MM.1S (cell line): ENCODE data around the gene MT3.

ENCODE experiments used
- DNase-seq: peaks from one replicate; pipeline ENCODE4 v3.0.0-alpha.2; 2015
- H2AFZ ChIP-seq: fragments of 300-600 bp; sonication (generic); 2 replicates; pipeline ENCODE4 v1.6.0; 2016; ENCODE audit warnings: antibody characterized with exemption, low read length
- H3F3A ChIP-seq: fragments of 300-600 bp; sonication (generic); 2 replicates; pipeline ENCODE4 v1.6.1; 2016; ENCODE audit warnings: mild to moderate bottlenecking, antibody characterized with exemption, low read length, moderate library complexity, mixed read lengths; ENCODE audit not compliant: insufficient read depth
- H3K27ac ChIP-seq: fragments of 300-600 bp; sonication (generic); 2 replicates; pipeline ENCODE4 v1.5.1; 2016; ENCODE audit warnings: mild to moderate bottlenecking, low read length
- H3K27me3 ChIP-seq: fragments of 300-600 bp; sonication (generic); replicated peaks from 2 replicates; pipeline ENCODE4 v1.6.0; 2016; ENCODE audit warnings: low read length; ENCODE audit not compliant: insufficient read depth
- H3K36me3 ChIP-seq: fragments of 300-600 bp; sonication (generic); replicated peaks from 2 replicates; pipeline ENCODE4 v1.6.1; 2016; ENCODE audit warnings: mild to moderate bottlenecking, low read length, mixed read lengths; ENCODE audit not compliant: insufficient read depth
- H3K4me1 ChIP-seq: fragments of 300-600 bp; sonication (generic); 2 replicates; pipeline ENCODE4 v1.6.1; 2016; ENCODE audit warnings: low read length, mixed read lengths
- H3K4me2 ChIP-seq: fragments of 300-600 bp; sonication (generic); 2 replicates; pipeline ENCODE4 v1.6.0; 2016; ENCODE audit warnings: low read depth, low read length
- H3K4me3 ChIP-seq: fragments of 300-600 bp; sonication (generic); 2 replicates; pipeline ENCODE4 v1.5.1; 2016; ENCODE audit warnings: low read length, mixed read lengths
- H3K79me2 ChIP-seq: fragments of 300-600 bp; sonication (generic); 2 replicates; pipeline ENCODE4 v1.6.1; 2016; ENCODE audit warnings: mixed run types, low read length, mixed read lengths
- H3K9ac ChIP-seq: fragments of 300-600 bp; sonication (generic); 2 replicates; pipeline ENCODE4 v1.6.1; 2016; ENCODE audit warnings: low read length, mixed read lengths
- H3K9me2 ChIP-seq: fragments of 300-600 bp; sonication (generic); replicated peaks from 2 replicates; pipeline ENCODE4 v1.6.1; 2016; ENCODE audit warnings: mild to moderate bottlenecking, low read length, mixed read lengths; ENCODE audit not compliant: insufficient read depth
- H3K9me3 ChIP-seq: fragments of 300-600 bp; sonication (generic); replicated peaks from 2 replicates; pipeline ENCODE4 v1.6.1; 2016; ENCODE audit warnings: mild to moderate bottlenecking, low read length, mixed read lengths; ENCODE audit not compliant: insufficient read depth
- H4K20me1 ChIP-seq: fragments of 300-600 bp; sonication (generic); 2 replicates; pipeline ENCODE4 v1.6.1; 2016; ENCODE audit warnings: mild to moderate bottlenecking, low read length, moderate library complexity, mixed read lengths; ENCODE audit not compliant: insufficient read depth
- CTCF ChIP-seq: fragments of 300-600 bp; sonication (generic); IDR thresholded peaks from 2 replicates; pipeline ENCODE4 v1.5.1; 2016; ENCODE audit warnings: antibody characterized with exemption, low read length, mixed read lengths
- EZH2 ChIP-seq: fragments of 300-600 bp; sonication (generic); optimal IDR thresholded peaks from 2 replicates; pipeline ENCODE3; 2017; ENCODE audit warnings: low read depth, mild to moderate bottlenecking, antibody characterized with exemption, low read length, mixed read lengths
- EZH2phosphoT487 ChIP-seq: fragments of 300-600 bp; sonication (generic); IDR thresholded peaks from 2 replicates; pipeline ENCODE4 v1.6.1; 2018; ENCODE audit warnings: antibody characterized with exemption, low read length

The MT3 gene

DNA sequence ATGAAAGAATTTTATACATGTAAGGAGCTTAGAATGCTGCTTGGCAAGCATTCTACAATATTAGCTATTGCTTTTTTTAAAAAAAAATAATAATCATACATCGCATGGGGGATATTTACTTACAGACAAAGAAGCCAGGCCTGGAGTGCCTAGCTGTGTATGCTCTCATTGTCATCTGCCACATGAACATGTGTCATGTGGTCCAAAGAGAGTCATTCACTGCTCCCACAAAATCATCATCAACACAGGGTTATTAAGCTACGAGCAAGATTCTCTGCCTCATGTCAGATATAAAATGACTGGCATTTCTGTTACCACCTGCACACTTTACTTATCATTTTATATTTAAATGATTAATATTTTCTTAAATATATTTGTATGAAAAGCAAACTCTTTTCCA is 34.3 kb downstream of the MT3 start:
- Histone ChIP-seq H3K79me2 (no peaks in the 10 kb centered on the region), H3K4me1 (no peaks in the 10 kb centered on the region), H3K36me3 (no peaks in the 10 kb centered on the region), H3F3A (no peaks in the 10 kb centered on the region), H2AFZ (no peak overlapping the region), H3K4me2 (no peak overlapping the region), H3K27me3 (peaks cover 40% of the 10 kb centered on the region), H3K4me3 (no peak overlapping the region), H4K20me1 (no peaks in the 10 kb centered on the region), H3K9ac (no peak overlapping the region), H3K9me3 (no peaks in the 10 kb centered on the region), H3K27ac (no peak overlapping the region), H3K9me2 (no peaks in the 10 kb centered on the region)
- TF ChIP-seq EZH2 (no peak), EZH2phosphoT487 (no peak), CTCF (no peak)
- DNase-seq, result no peak

DNA sequence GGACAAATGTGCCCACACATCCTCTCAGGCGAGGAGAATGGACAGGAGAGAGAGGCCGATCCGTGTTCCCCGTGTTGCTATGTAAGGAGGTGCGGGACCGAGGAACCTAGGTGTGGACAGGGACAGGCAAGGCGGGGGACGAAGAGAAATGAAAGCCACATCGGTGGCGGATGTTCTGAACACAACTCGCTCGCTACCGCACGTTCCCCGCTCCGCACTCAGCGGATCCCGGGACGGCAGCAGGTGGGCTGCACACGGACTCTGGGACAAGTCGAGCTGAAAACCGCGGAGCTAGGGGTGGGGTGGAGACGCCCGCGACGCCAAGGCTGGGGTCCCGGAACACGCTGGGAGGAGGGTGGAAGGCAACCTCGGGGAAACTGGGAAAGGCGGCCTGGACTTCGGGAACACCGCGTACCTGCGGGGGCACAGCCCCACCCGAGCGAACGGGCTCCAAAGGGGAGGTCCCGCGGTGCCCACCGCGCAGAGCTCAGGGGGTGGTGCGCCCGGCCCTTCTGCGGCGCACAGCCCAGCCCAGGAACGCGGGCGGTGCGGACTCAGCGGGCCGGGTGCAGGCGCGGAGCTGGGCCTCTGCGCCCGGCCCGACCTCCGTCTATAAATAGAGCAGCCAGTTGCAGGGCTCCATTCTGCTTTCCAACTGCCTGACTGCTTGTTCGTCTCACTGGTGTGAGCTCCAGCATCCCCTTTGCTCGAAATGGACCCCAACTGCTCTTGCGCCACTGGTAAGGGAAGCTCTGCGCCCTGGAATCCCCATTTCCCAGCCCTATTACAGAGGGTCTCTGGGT is 36.0 kb downstream of the MT3 start, which contains the start of gene MT1E:
TSS of gene MT1E (plus strand) at position 642 of the 803 bp plus-strand sequence. CDS start at position 713, 71 bp downstream.
- DNase-seq, result no peak
- no peaks in the 10 kb centered on the region for H3K79me2 ChIP-seq
- H3K9ac ChIP-seq, result no peak within 1 kb of the TSS
- H3K4me3 ChIP-seq, result no peak within 1 kb of the TSS
- no peaks in the 10 kb centered on the region for H3K9me3 ChIP-seq
- TF ChIP-seq CTCF, result no peak
- no peak for TF ChIP-seq EZH2
- no peak for TF ChIP-seq EZH2phosphoT487
- H3K27me3 ChIP-seq, result peaks cover 32% of the 10 kb centered on the region
- no peak within 1 kb of the TSS for H3K4me2 ChIP-seq
- no peak within 1 kb of the TSS for H3K27ac ChIP-seq
- H2AFZ ChIP-seq, result no peak within 1 kb of the TSS
- no peaks in the 10 kb centered on the region for H3K9me2 ChIP-seq
- no peaks in the 10 kb centered on the region for H3K36me3 ChIP-seq
- no peaks in the 10 kb centered on the region for H3K4me1 ChIP-seq
- no peaks in the 10 kb centered on the region for H4K20me1 ChIP-seq
- no peaks in the 10 kb centered on the region for H3F3A ChIP-seq

DNA sequence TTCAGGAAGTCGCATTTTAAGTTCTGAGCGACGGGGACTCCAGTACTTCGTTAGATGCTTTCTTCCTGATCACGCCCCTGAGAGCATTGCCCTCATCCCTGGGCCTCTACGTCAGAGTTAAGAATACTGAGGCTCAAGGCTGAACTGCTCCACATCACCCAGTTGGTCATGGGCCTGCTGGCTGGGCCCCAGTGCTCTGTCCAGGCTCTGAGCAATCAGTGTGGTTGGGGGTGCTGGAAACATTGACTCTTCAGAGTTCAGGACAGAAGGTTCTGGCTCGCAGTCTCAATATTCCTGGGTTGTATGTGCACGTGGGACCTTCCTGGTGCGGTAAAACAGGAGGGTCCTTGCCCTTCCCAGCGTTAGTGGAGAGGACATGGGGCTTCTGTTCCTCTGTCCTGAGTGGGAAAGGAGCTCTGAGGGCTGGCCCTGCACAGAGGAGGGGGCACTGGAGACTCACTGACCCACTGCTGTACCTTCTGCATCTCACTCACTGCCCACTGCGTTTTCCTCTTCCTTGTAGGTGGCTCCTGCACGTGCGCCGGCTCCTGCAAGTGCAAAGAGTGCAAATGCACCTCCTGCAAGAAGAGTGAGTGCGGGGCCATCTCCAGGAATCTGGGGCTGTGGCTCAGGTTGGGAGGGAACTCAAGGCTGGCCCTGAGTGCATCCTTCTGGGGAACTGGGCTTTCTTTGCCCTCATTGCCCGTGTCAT is 36.8 kb downstream of the MT3 start:
- Histone ChIP-seq H3K4me2 (no peak overlapping the region), H3K9me2 (no peaks in the 10 kb centered on the region), H3K9ac (no peak overlapping the region), H4K20me1 (no peaks in the 10 kb centered on the region), H3K9me3 (no peaks in the 10 kb centered on the region), H3K4me3 (no peak overlapping the region), H3K4me1 (no peaks in the 10 kb centered on the region), H3K27ac (no peak overlapping the region), H3K79me2 (no peaks in the 10 kb centered on the region), H3K27me3 (peaks cover 34% of the 10 kb centered on the region), H2AFZ (no peak overlapping the region), H3F3A (no peaks in the 10 kb centered on the region), H3K36me3 (no peaks in the 10 kb centered on the region)
- DNase-seq, result no peak
- TF ChIP-seq EZH2phosphoT487 (no peak), CTCF (no peak)
